ENCODE data around the gene HCST.

DNA sequence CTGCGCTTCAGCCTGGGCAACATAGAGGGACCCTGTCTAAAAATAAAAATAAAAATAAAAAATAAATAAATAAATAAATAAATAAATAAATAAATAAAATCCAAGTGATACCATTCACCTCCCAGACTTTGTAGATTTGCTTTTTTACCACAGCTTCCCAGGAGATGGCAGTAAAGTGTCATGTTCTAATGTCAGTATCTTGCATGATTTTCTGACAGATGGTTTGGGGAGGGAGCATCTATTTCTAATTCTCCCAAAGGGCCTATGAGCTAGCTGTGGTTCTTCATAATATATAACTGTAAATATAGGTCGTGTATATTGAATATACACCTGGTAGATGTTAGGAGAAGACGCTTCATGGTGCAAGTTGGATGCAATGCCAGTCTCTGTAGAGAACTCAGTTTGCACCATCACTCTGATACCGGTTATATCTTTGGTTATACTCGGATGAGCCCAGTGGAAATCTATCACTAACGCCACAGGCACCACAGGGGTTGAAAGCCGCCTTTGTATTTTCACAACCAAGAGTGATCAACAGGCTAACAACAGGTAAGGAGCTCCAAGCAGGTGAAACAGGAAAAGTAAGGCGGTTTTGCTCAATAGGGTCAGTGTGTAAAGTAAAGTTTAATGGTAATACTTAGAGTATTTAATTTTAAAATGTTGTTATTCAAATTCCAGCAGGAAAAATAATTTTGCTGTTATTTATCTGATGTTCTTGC is 20.1 kb upstream of the HCST start:
- TF ChIP-seq POLR2A (IDR thresholded peaks at IDR 0.05): no peak
- TF ChIP-seq, protein P1, sequence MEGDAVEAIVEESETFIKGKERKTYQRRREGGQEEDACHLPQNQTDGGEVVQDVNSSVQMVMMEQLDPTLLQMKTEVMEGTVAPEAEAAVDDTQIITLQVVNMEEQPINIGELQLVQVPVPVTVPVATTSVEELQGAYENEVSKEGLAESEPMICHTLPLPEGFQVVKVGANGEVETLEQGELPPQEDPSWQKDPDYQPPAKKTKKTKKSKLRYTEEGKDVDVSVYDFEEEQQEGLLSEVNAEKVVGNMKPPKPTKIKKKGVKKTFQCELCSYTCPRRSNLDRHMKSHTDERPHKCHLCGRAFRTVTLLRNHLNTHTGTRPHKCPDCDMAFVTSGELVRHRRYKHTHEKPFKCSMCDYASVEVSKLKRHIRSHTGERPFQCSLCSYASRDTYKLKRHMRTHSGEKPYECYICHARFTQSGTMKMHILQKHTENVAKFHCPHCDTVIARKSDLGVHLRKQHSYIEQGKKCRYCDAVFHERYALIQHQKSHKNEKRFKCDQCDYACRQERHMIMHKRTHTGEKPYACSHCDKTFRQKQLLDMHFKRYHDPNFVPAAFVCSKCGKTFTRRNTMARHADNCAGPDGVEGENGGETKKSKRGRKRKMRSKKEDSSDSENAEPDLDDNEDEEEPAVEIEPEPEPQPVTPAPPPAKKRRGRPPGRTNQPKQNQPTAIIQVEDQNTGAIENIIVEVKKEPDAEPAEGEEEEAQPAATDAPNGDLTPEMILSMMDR (IDR thresholded peaks at IDR 0.05 in 8 of 11, conservative IDR thresholded peaks at IDR 0.05 in 3 of 11): peak; percentile 52 to 85 (median 66)

Data from spleen (tissue), 7 donors.